ENCODE results near the gene IQGAP2.
"Not testable (repeated sequence)": the region's sequence is repeated elsewhere in the genome, so short reads cannot be mapped to it uniquely, and the experiment has no call there.

IQGAP2 gene

DNA sequence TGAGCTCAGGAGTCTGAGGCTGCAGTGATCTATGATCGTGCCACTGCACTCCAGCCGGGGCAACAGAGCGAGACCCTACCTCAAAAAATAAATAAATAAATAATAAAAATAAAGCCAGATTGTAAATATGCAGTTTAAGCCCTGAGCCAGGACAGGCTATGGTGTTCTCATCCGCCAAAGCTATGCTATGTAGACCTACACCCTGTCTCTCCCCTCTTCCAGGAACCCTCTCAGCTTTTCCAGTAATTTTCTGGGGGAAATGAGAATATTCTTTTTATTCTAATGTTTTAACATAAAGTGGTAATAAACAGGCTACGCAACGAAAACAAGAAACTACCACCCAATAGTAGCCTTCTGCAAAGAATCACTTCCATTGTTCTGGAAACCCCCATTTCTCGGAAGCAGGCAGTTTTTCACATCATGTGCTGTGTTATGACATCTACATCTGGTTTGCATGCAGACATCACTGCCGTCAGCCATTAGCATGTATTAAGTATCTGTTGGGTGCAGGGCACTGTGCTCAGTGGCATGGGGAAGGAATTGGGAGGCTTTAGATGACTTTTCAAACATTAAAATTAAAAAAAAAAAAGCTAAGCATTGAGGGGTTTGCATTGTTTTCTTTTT is 274.9 kb downstream of the IQGAP2 start:
- Mint-ChIP-seq H3K27ac (no peak overlapping the region), H3K9me3 (no peaks in the 10 kb centered on the region), H3K36me3 (ENCODE audit: low read depth) (peaks cover 52% of the 10 kb centered on the region), H3K4me3 (no peak overlapping the region), H3K4me1 (ENCODE audit: low read depth) (no peaks in the 10 kb centered on the region), H3K27me3 (ENCODE audit: low read depth) (no peaks in the 10 kb centered on the region)

DNA sequence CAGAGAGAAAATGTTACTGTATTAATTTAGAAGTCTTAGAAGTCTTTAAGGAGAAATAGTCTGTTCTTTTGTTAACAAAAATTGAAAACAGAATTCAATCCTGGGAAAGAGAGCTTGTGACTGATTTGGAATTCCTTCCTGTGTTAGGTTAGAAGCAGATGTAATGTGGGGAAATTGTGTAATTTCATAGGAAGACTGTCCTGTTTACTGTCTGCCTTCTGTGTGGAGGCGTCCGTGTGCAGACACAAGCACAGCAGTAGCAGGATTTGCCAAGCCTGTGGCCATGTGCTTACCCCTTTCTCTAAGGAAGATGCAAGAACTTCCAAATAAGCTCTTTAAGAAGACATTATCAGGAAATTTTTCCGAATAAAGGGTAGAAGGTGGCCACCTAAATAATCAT is 276.1 kb downstream of the IQGAP2 start:
- Mint-ChIP-seq H3K4me3 (no peak overlapping the region), H3K36me3 (ENCODE audit: low read depth) (peaks cover 58% of the 10 kb centered on the region), H3K27ac (no peak overlapping the region), H3K4me1 (ENCODE audit: low read depth) (peaks cover under 1% of the 10 kb centered on the region), H3K9me3 (no peaks in the 10 kb centered on the region), H3K27me3 (ENCODE audit: low read depth) (no peaks in the 10 kb centered on the region)

DNA sequence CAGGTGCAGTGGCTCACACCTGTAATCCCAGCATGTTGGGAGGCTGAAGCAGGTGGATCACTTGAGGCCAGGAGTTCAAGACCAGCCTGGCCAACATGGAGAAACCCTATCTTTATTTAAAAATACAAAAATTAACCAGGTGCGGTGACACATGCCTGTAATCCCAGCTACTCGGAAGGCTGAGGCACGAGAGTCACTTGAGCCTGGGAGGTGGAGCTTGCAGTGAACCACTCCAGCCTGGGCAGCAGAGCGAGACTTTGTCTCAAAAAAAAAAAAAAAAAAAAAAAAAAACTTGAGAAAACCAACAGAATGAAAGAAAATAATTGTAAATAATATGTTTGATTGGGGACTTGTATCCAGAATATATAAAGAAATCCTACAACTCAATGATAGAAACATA is 277.7 kb downstream of the IQGAP2 start:
- H3K36me3 Mint-ChIP-seq (ENCODE audit: low read depth): peaks cover 67% of the 10 kb centered on the region
- H3K27me3 Mint-ChIP-seq (ENCODE audit: low read depth); H3K4me3 Mint-ChIP-seq; H3K9me3 Mint-ChIP-seq; H3K4me1 Mint-ChIP-seq (ENCODE audit: low read depth); H3K27ac Mint-ChIP-seq: not testable (repeated sequence)

DNA sequence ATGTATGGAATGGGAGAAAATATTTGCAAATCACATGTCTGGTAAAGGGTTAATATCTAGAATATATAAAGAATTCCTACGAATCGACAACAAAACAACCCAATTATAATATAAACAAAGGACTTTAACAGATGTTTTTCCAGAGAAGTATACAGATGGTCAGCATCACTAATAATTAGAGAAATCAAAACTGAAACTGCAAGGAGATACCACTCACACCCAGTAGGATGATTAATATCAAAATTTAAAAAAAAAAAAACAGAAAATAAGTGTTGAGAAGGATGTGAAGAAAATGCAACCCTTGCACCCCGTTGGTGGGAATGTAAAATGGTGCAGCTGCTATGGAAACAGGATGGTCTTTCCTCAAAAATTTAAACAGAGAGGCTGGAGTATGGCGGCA is 278.2 kb downstream of the IQGAP2 start:
- Mint-ChIP-seq H3K36me3 (ENCODE audit: low read depth) (peaks cover 64% of the 10 kb centered on the region), H3K9me3 (no peaks in the 10 kb centered on the region), H3K27ac (no peak overlapping the region), H3K4me1 (ENCODE audit: low read depth) (peaks cover 3% of the 10 kb centered on the region), H3K27me3 (ENCODE audit: low read depth) (no peaks in the 10 kb centered on the region), H3K4me3 (no peak overlapping the region)

DNA sequence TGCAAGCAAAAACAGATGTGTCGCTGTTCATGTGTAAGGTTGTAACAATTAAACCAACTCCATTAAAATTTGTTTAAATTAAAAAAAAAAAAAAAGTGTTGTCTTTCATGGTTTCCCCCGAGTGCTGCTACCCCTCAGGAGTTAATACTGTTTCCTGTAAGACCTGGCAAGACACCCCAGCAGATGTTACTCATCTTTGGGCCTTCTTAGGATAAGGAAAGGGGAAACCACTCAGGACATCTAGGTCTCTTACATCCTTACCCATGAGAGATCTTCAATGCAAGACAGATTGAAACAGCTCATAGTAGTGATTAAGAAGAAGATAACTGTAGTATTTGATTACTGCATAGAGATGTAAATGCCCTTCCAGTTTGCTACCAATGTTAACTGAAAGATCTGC is 279.3 kb downstream of the IQGAP2 start:
- Mint-ChIP-seq H3K4me1 (ENCODE audit: low read depth) (peaks cover 3% of the 10 kb centered on the region), H3K9me3 (no peaks in the 10 kb centered on the region), H3K27ac (no peak overlapping the region), H3K36me3 (ENCODE audit: low read depth) (peaks cover 59% of the 10 kb centered on the region), H3K27me3 (ENCODE audit: low read depth) (no peaks in the 10 kb centered on the region), H3K4me3 (no peak overlapping the region)

DNA sequence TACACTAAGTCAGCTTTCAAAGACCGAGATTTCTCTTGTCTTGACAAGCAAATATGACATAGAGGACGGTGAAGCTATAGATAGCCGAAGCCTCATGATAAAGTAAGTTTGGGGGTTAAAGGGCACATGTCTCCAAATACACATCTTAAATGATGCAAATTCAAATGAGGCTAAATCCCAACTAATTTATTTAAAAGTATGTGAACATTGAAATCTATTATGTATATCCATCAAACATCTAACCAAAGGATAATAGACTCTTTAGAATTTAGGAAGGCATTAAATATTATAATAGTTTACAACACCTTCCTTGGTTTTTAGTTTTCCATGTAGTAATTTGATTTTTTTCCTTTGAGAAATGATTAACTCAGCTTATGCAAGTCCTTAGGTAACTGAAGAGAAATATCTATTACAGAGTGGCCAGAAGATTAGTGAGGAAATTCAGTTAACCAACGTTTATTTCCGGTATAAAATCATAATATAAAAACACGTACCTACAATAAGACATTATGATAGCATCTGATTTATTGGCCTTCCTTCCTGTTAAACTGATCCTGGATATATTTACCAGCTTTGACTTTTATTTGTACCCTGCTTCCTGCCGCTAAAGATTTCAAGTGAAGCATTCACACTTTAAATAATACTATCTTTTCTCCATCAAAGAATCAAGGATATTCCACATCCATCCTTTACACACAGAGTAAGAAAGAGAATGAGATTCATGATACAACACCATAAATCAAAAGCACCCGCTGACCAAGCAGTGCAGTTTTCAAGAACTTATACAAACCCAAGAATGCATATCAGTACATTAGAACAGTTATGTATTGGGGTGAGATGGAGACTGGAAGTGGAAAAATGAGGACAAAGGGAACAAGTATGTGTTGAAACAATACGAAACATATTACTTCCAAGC is 281.0 kb downstream of the IQGAP2 start:
- Mint-ChIP-seq H3K27ac (no peak overlapping the region), H3K4me3 (no peak overlapping the region), H3K36me3 (ENCODE audit: low read depth) (peaks cover 58% of the 10 kb centered on the region)

DNA sequence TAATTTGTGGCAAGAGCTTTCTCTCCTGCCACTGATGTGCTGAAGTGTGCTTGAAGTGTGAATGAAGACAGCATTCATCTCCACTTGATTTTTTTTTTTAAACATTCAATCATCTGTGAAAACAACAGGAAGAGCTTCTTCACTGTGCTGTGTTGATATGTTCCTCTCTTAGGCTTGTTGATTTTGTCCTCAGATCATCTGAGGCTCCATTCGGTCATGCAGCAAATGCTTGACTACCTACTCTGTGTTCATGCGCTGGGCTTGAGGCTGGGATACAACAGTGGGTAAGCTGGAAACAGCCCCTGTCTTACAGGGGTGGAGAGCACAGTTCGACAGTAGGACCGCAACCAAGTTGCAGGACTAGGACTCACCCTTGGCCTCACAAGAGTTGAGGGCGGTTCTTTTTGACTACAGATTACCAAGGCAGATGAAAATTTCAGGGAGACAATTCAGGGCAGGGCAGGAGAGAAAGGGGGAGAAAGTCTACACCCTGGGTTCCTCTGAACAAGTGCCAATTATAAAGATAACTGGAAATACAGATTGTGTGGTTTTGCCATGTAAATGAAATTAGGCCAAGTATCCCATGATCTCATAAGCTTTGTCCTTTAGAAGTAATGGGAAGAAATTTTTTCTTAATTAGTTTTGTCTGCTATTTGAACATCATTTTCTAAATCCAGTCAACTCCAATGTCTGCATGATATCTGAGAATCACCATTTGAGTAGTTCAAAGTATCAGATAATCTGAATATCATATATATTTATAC is 281.9 kb downstream of the IQGAP2 start:
- peaks cover 4% of the 10 kb centered on the region for H3K4me1 Mint-ChIP-seq (ENCODE audit: low read depth)
- H3K27ac Mint-ChIP-seq: no peak overlapping the region
- H3K27me3 Mint-ChIP-seq (ENCODE audit: low read depth): no peaks in the 10 kb centered on the region
- H3K36me3 Mint-ChIP-seq (ENCODE audit: low read depth): peaks cover 52% of the 10 kb centered on the region
- no peaks in the 10 kb centered on the region for H3K9me3 Mint-ChIP-seq
- H3K4me3 Mint-ChIP-seq: no peak overlapping the region

More for the DNA sequence above, 281.0 kb downstream of the IQGAP2 start:
- no peaks in the 10 kb centered on the region for H3K9me3 Mint-ChIP-seq
- no peaks in the 10 kb centered on the region for H3K27me3 Mint-ChIP-seq (ENCODE audit: low read depth)
- H3K4me1 Mint-ChIP-seq (ENCODE audit: low read depth): peaks cover 3% of the 10 kb centered on the region

DNA sequence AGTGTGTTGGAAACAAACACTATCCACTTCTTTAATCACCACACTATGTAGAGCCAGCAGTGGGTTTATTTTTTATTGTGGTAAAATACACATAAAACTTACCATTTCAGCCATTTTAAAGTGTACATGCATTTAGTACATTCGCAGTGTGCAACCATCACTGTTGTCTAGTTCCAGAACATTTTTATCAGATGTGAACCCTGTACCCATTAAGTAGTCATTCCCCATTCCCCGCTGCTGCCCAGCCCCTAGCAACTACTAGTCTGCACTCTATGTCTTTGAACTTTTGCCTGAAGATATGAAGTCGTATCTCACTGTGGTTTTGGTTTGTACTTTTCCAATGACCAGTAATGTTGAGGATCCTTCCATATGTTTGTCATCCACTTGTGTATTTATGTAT is 282.6 kb downstream of the IQGAP2 start:
- Mint-ChIP-seq H3K36me3 (ENCODE audit: low read depth) (peaks cover 51% of the 10 kb centered on the region), H3K27me3 (ENCODE audit: low read depth) (no peaks in the 10 kb centered on the region), H3K9me3 (no peaks in the 10 kb centered on the region), H3K27ac (no peak overlapping the region), H3K4me1 (ENCODE audit: low read depth) (peaks cover 7% of the 10 kb centered on the region), H3K4me3 (no peak overlapping the region)

DNA sequence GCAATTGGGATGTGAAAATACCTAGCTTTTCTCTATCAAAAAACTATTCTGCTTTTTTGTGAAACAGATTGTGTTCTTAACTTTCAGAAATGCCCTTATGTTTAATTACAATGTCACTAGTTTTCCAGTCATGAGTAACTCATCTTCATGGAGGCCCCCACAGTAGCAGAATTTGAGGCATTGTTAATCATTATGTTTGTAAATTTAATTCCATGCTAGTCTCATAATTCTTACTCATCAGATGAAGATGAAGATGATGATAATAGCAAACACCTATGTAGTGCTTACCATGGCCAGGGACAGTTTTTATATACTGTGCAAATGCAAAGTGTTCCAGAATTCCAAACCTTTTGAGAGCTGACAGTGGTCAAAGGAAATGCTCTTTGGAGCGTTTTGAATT is 285.1 kb downstream of the IQGAP2 start:
- Mint-ChIP-seq H3K4me1 (ENCODE audit: low read depth) (peaks cover 21% of the 10 kb centered on the region), H3K4me3 (no peak overlapping the region), H3K27me3 (ENCODE audit: low read depth) (no peaks in the 10 kb centered on the region), H3K9me3 (no peaks in the 10 kb centered on the region), H3K27ac (no peak overlapping the region), H3K36me3 (ENCODE audit: low read depth) (peaks cover 52% of the 10 kb centered on the region)

DNA sequence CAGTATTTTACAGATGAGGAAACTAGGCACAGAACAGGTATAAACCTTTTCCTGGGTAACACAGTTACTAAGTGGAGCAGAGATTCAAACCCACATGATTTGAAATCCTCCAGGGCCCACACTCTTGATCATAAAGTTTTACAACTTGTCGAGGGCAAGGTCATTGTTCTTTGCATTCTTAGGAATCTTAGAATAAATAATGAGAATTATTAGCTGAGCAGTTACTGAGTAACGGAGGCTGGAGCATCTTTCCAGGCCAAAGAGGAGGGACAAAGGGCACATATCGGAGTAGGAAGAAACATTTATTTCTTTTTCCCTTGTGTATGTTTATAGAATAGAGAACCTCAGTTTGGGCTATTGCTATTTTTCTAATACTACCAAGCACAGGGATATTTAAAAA is 285.8 kb downstream of the IQGAP2 start:
- Mint-ChIP-seq H3K27me3 (ENCODE audit: low read depth) (no peaks in the 10 kb centered on the region), H3K4me1 (ENCODE audit: low read depth) (peaks cover 21% of the 10 kb centered on the region), H3K27ac (no peak overlapping the region), H3K4me3 (no peak overlapping the region), H3K9me3 (no peaks in the 10 kb centered on the region), H3K36me3 (ENCODE audit: low read depth) (peaks cover 49% of the 10 kb centered on the region)

DNA sequence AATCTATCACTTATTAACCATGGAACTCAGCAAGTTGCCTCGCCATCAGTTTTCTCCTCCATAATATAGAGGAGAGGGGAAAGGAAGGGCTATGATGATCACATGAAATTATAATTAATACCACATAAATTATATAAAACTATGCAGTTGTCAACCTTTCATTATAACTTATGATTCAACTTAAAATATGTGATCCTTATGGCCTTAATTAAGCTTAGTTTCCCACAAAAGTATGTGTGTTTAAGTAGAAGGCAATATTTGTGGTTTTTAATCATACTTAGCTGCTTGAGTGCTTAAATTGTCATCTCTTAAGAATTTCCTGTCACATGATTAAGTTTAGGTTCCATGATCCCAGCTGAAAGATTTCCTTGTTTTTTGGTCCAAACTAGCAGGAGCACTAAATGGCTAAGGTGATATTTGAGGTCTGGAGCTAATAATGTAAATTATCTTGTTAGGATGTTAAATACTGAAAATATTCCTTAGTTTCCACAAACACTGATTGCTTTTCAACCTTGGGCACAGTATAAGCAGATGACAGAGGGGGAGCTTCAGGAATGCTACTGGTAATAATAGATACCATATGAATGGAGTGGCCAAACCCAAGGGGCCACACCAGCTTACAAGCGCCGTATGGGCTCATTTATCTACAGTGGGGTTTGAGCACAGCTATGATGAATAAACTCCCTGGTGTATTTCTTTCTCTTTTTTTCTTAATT is 286.4 kb downstream of the IQGAP2 start:
- Mint-ChIP-seq H3K36me3 (ENCODE audit: low read depth) (peaks cover 44% of the 10 kb centered on the region), H3K27me3 (ENCODE audit: low read depth) (no peaks in the 10 kb centered on the region), H3K27ac (no peak overlapping the region), H3K4me1 (ENCODE audit: low read depth) (peaks cover 18% of the 10 kb centered on the region), H3K4me3 (no peak overlapping the region), H3K9me3 (no peaks in the 10 kb centered on the region)

DNA sequence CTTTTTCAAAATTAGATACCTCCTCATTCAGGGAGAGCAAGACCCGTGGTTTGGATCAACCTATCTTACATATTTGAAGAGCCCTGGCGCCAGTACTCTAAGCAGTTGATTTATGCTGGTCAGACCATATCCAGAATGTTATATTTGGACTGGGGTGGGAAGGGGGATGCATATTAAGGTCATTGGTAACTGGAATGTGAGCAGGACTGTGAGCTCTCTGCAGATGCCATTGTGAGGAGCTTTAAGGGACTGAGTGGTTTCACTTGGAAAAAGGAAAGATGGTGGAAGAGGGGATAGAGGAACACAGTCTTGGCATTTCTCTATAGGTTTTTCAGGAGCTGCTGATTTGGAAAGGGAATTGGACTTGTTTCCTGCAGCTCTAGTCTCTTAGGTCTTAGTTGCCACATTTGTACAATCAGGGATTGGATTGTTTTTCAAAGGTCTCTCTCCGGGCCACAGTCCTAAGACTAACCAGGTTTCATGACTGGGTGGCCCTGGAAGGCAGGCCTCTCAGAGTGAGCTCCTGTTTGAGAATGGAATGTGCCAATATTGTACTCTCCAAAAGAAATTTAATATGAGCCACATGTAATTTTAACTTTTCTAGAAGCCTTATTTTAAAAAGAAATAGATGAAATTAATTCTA is 287.1 kb downstream of the IQGAP2 start:
- H3K4me1 Mint-ChIP-seq (ENCODE audit: low read depth): peaks cover 18% of the 10 kb centered on the region
- H3K36me3 Mint-ChIP-seq (ENCODE audit: low read depth): peaks cover 44% of the 10 kb centered on the region
- H3K9me3 Mint-ChIP-seq: no peaks in the 10 kb centered on the region
- H3K27me3 Mint-ChIP-seq (ENCODE audit: low read depth): no peaks in the 10 kb centered on the region
- H3K27ac Mint-ChIP-seq: no peak overlapping the region
- no peak overlapping the region for H3K4me3 Mint-ChIP-seq

DNA sequence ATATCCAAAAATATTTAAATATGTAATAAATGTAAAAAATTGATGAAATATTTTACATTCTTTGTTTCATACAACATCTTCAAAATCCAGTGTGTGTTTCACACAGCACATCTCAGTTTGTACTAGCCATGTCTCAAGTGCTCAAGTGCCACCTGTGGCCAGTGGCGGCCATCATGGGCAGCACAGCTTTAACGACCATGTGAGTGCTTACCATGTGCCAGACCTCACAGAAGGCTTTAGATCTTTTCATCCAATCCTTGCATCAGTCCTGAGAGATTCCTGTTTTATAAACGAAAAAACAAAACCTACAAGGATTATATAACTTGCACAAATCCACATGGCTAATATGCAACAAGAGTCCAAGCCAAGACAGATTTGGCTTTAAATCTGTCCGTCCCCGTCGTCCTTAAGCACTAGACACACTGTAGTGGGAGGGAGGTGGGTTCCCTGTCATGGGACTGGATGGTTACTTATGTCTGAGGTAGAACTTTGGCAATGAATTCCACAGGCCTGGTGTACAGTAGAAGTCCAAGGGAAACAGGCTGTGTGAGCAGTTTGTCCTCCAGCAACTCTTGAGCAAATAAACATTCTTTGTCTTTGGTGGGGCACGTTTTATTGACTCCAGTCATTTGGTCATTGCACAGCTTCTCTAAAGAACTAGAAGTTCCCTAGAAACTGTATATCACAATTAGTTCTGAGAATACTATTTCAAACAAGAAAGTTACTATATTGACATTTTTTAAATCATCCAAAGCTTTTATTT is 287.8 kb downstream of the IQGAP2 start:
- Mint-ChIP-seq H3K9me3 (no peaks in the 10 kb centered on the region), H3K27ac (no peak overlapping the region), H3K4me1 (ENCODE audit: low read depth) (peaks cover 18% of the 10 kb centered on the region), H3K27me3 (ENCODE audit: low read depth) (no peaks in the 10 kb centered on the region), H3K36me3 (ENCODE audit: low read depth) (peaks cover 43% of the 10 kb centered on the region), H3K4me3 (no peak overlapping the region)
